Endothelial cell of umbilical vein (primary cell): ENCODE results near the gene DNAJC21. TPM values are rescaled to one million over a fixed set of nuclear protein-coding genes. Genes with fewer than 3 reads are reported as not detected.

Experiments
- BruUV-seq: library from RNA; stranded (reverse); fragments of 400-500 nt; replicated peaks from 2 replicates; lab custom pipeline; 2021; lab: Mats Ljungman, UMichigan
- CTCF ChIA-PET: fragments of 300-600, 350-600 bp; sonication (Branson Sonifier 250); formaldehyde crosslinking; loops from one replicate; lab custom pipeline; 2021; ENCODE audit warnings: antibody characterized with exemption, inconsistent platforms; lab: Charles Lee
- POLR2A ChIA-PET: fragments of 300-600, 350-600 bp; sonication (Branson Sonifier 250); formaldehyde crosslinking; loops from one replicate; lab custom pipeline; 2021; ENCODE audit warnings: antibody characterized with exemption, inconsistent platforms; lab: Charles Lee
- DNase-seq: peaks from one replicate; pipeline ENCODE4 v3.0.0-alpha.2; 2011; ENCODE audit warnings: low read depth, low spot score
- FAIRE-seq: peaks from 2 replicates; lab custom pipeline; 2011; peaks lifted over from hg19 to GRCh38; lab: Jason Lieb, UNC
- H2AFZ ChIP-seq: 2 replicates; pipeline ENCODE4 v1.6.0; 2012; ENCODE audit warnings: low read depth, low read length, control low read depth, inconsistent platforms
- H3K27ac ChIP-seq: 2 replicates; pipeline ENCODE4 v1.5.1; 2011; ENCODE audit warnings: low read depth, mild to moderate bottlenecking, control low read depth, low read length, moderate library complexity; ENCODE audit not compliant: insufficient read depth
- H3K27me3 ChIP-seq, 2 experiments: 2 replicates each; pipeline versions ENCODE4 v1.6.0 to v1.6.1; 2011; ENCODE audit warnings: low read length in 2 of 2, mixed read lengths in 1 of 2; ENCODE audit not compliant: control insufficient read depth in 2 of 2, insufficient read depth in 2 of 2
- H3K36me3 ChIP-seq, 2 experiments: 2 replicates in 1 of 2; 3 replicates in 1 of 2; pipeline ENCODE4 v1.5.1; 2011; ENCODE audit warnings: low read length in 2 of 2, mild to moderate bottlenecking in 1 of 2, moderate library complexity in 1 of 2; ENCODE audit not compliant: control insufficient read depth in 2 of 2, insufficient read depth in 2 of 2; ENCODE audit errors: extremely low read depth in 1 of 2
- H3K4me1 ChIP-seq: 3 replicates; pipeline ENCODE4 v1.5.1; 2011; ENCODE audit warnings: mild to moderate bottlenecking, low read length; ENCODE audit not compliant: control insufficient read depth, insufficient read depth; ENCODE audit errors: extremely low read depth
- H3K4me2 ChIP-seq: 2 replicates; pipeline ENCODE4 v1.6.1; 2011; ENCODE audit warnings: low read length, control low read depth, mixed read lengths; ENCODE audit not compliant: insufficient read depth
- H3K4me3 ChIP-seq, 3 experiments: fragments of 200-600 bp in 1 of 3; sonication (generic), shearing (Covaris generic) in 1 of 3; replicated peaks in 1 of 3; 2 replicates each; pipeline ENCODE4 v1.5.1; 2011 to 2016; ENCODE audit warnings: control low read depth in 3 of 3, low read length in 3 of 3, mild to moderate bottlenecking in 2 of 3, inconsistent platforms in 1 of 3, low read depth in 1 of 3, moderate library complexity in 1 of 3; ENCODE audit not compliant: insufficient read depth in 1 of 3
- H3K79me2 ChIP-seq: 2 replicates; pipeline ENCODE4 v1.6.0; 2012; ENCODE audit warnings: low read length, inconsistent platforms; ENCODE audit not compliant: control insufficient read depth, insufficient read depth
- H3K9ac ChIP-seq: replicated peaks from 2 replicates; pipeline ENCODE3; 2011; ENCODE audit warnings: low read length, control low read depth; ENCODE audit not compliant: insufficient read depth; ENCODE audit errors: extremely low read depth
- H3K9me1 ChIP-seq: replicated peaks from 3 replicates; pipeline ENCODE4 v1.6.0; 2011; ENCODE audit warnings: mild to moderate bottlenecking, low read length; ENCODE audit not compliant: control insufficient read depth, insufficient read depth; ENCODE audit errors: extremely low read depth
- H3K9me3 ChIP-seq: replicated peaks from 2 replicates; pipeline ENCODE4 v1.5.1; 2012; ENCODE audit warnings: low read length, inconsistent platforms; ENCODE audit not compliant: control insufficient read depth, insufficient read depth
- H4K20me1 ChIP-seq: replicated peaks from 2 replicates; pipeline ENCODE3; 2011; ENCODE audit warnings: mild to moderate bottlenecking, low read length; ENCODE audit not compliant: control insufficient read depth, insufficient read depth; ENCODE audit errors: extremely low read depth
- CTCF ChIP-seq, 2 donors: IDR thresholded peaks; 1 replicate in 1 of 2; 2 replicates in 1 of 2; pipeline ENCODE4 v1.5.1; 2011; ENCODE audit warnings: low read length in 2 of 2, mild to moderate bottlenecking in 2 of 2, moderate library complexity in 2 of 2, control low read depth in 1 of 2, inconsistent platforms in 1 of 2, low read depth in 1 of 2; ENCODE audit not compliant: insufficient read depth in 1 of 2; ENCODE audit errors: extremely low read depth in 1 of 2
- EZH2 ChIP-seq: IDR thresholded peaks from 2 replicates; pipeline ENCODE4 v1.6.1; 2012; ENCODE audit warnings: borderline replicate concordance, low read depth, mild to moderate bottlenecking, moderate library complexity, low read length, inconsistent platforms; ENCODE audit not compliant: severe bottlenecking
- FOS ChIP-seq: IDR thresholded peaks from 2 replicates; pipeline ENCODE4 v1.6.1; 2011; ENCODE audit warnings: mild to moderate bottlenecking, low read length, moderate library complexity, borderline replicate concordance; ENCODE audit not compliant: insufficient read depth
- GATA2 ChIP-seq: IDR thresholded peaks from 2 replicates; pipeline ENCODE4 v1.7.0; 2011; ENCODE audit warnings: low read depth, mild to moderate bottlenecking, moderate library complexity, mixed read lengths, low read length; ENCODE audit not compliant: insufficient read length, insufficient read depth
- JUN ChIP-seq: IDR thresholded peaks from 2 replicates; pipeline ENCODE4 v1.6.1; 2011; ENCODE audit warnings: borderline replicate concordance, low read depth; ENCODE audit not compliant: insufficient read length, insufficient read depth
- MYC ChIP-seq: IDR thresholded peaks from one replicate; pipeline ENCODE4 v1.6.1; 2011; ENCODE audit warnings: mild to moderate bottlenecking, low read depth, low read length
- POLR2AphosphoS5 ChIP-seq: IDR thresholded peaks from 2 replicates; pipeline ENCODE4 v1.6.1; 2012; ENCODE audit warnings: low read depth, mild to moderate bottlenecking, control low read depth, low read length, moderate library complexity; ENCODE audit not compliant: insufficient read depth
- dilution Hi-C: fragments of 300-500 bp; cut with MboI; formaldehyde crosslinking; loops from one replicate; pipeline ENCODE4 v1.15.0; 2019; ENCODE audit warnings: low sequenced_read_pairs; ENCODE audit not compliant: extremely low pct_ligation_motif_present
- intact Hi-C: fragments of 100-400 bp; cut with micrococcal nuclease; formaldehyde crosslinking; loops from one replicate; pipeline ENCODE4 v1.10.0; 2022
- polyA plus RNA-seq, 4 experiments: library from polyadenylated mRNA; depleted of rRNA in 3 of 4; stranded (reverse) in 3 of 4; unstranded in 1 of 4; fragments of >200 nt; gene quantifications; 2 replicates each; pipeline versions ENCODE4 v1.2.1 to v1.2.3, GENCODE V29; 2011 to 2012; ENCODE audit warnings: missing spikeins in 1 of 4
- total RNA-seq: library from RNA; stranded (reverse); gene quantifications from 2 replicates; pipeline ENCODE4 v1.2.3, GENCODE V29; 2021

DNAJC21 gene
- total and polyA plus RNA-seq, 2 donors (not counting 3 experiments of a cell fraction or from before 2014, with no cell fraction given) = 5.3 to 39.4 TPM

DNA sequence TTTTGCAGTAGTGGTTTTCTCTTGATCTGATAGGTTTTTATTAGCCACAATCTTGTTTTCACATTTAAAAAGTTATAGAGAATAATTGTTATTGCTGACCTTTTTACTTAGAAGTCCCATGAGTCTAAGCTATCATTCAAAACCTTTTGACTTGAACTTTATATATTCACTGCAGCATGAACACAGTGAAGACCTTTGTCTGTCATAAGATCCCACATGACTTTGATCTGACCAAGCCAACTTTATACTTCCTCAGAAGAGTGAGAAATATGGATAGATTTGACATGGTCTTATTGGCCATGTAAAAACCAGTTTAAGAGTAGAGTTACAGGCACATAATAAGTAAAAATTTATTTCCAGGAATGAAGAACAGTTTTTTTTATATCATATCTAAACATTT lies 48.1 kb upstream of the DNAJC21 start:
- Histone ChIP-seq H3K36me3 (no peaks in the 10 kb centered on the region), H4K20me1 (no peaks in the 10 kb centered on the region), H3K9me1 (no peaks in the 10 kb centered on the region), H3K79me2 (no peaks in the 10 kb centered on the region), H3K4me1 (no peaks in the 10 kb centered on the region), H3K4me3 (no peak overlapping the region), H3K27ac (no peak overlapping the region), H3K9ac (no peak overlapping the region), H3K4me2 (no peak overlapping the region), H3K27me3 (peaks cover 0 to 3% of the 10 kb centered on the region in 2 experiments), H3K9me3 (no peaks in the 10 kb centered on the region), H2AFZ (no peak overlapping the region)
- no TSS peak for BruUV-seq
- ChIA-PET POLR2A (no interaction called here), CTCF (interaction anchor here (2.1 kb wide), 1 partner anchor 17 kb away, joined by 6 read pairs; no protein-coding TSS in a partner anchor)
- FAIRE-seq (no peak), DNase-seq (no peak)
- dilution Hi-C loops = no loop called here
- no peak for TF ChIP-seq EZH2
- no peak for TF ChIP-seq JUN
- TF ChIP-seq MYC = no peak
- TF ChIP-seq POLR2AphosphoS5 = no peak
- no peak for TF ChIP-seq CTCF (IDR thresholded peaks at IDR 0.05; ENCODE audit: extremely low read depth in 1 of 2, insufficient read depth in 1 of 2, low read depth in 1 of 2, low read length in 2 of 2)
- TF ChIP-seq FOS = no peak
- TF ChIP-seq GATA2 = no peak
- intact Hi-C loops = no loop called here
